OCI-LY1 (cell line): ENCODE results near the gene GRB7.
A peak's percentile ranks its signal among the peaks of the same experiment; 100 is the strongest.

Source experiments
- EZH2 ChIP-seq: fragments of 200-600 bp; sonication (generic), shearing (Covaris generic); IDR thresholded peaks from 2 replicates; pipeline ENCODE4 v1.8.0; 2017; ENCODE audit warnings: borderline replicate concordance, mixed run types, mild to moderate bottlenecking, antibody characterized with exemption, low read length, moderate library complexity, mixed read lengths
- TF ChIP-seq, protein P1 (sequence below): fragments of 200-600 bp; sonication (generic), shearing (Covaris generic); IDR thresholded peaks from 2 replicates; pipeline ENCODE4 v1.5.1; 2017; ENCODE audit warnings: mild to moderate bottlenecking, antibody characterized with exemption, low read length, moderate library complexity, mixed read lengths

DNA sequence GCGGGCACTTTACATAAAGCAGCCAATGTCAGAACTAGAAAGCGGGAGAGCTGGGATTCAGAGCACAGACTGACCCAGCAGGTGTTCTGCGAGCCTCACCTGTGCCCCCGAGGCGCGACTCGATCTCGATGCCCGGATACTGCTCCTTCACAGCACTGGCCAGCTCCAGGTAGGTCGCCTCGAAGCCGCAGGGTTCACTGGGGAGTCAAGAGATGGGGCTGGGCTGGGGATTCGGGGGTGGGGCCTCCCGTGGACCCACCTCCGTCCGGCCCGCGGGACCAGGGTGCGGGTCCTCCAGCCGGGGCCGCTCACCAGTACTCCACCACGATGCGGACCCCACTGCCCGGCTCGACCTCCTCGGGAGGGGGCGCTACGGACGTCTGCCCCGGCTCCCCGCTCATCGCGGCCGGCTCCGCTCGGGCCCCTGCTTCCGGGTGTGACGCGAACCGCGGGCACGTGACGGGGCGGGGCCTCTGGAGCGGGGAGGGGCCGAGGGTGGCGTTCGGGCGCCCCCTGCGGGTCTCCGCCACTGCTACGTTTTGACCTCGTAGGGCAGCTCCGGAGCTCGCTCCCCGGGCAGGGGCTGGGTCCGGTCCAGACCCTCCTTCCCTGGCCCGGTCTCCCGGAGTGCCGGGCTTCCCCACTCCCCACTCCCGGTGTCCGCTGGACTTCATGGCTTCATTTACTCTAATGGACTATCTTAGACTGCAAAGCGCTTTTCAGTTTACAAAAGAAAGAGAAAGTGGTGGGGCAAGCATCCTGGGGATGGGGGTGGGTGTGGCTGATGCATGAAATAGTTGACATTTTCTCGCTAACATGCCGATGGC lies 7.4 kb upstream of the GRB7 start, which contains the start of gene MIEN1:
- TF ChIP-seq, protein P1, sequence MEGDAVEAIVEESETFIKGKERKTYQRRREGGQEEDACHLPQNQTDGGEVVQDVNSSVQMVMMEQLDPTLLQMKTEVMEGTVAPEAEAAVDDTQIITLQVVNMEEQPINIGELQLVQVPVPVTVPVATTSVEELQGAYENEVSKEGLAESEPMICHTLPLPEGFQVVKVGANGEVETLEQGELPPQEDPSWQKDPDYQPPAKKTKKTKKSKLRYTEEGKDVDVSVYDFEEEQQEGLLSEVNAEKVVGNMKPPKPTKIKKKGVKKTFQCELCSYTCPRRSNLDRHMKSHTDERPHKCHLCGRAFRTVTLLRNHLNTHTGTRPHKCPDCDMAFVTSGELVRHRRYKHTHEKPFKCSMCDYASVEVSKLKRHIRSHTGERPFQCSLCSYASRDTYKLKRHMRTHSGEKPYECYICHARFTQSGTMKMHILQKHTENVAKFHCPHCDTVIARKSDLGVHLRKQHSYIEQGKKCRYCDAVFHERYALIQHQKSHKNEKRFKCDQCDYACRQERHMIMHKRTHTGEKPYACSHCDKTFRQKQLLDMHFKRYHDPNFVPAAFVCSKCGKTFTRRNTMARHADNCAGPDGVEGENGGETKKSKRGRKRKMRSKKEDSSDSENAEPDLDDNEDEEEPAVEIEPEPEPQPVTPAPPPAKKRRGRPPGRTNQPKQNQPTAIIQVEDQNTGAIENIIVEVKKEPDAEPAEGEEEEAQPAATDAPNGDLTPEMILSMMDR, result peak; percentile 82
- no peak for TF ChIP-seq EZH2
